ENCODE results near the gene CELF1.

The CELF1 gene

DNA sequence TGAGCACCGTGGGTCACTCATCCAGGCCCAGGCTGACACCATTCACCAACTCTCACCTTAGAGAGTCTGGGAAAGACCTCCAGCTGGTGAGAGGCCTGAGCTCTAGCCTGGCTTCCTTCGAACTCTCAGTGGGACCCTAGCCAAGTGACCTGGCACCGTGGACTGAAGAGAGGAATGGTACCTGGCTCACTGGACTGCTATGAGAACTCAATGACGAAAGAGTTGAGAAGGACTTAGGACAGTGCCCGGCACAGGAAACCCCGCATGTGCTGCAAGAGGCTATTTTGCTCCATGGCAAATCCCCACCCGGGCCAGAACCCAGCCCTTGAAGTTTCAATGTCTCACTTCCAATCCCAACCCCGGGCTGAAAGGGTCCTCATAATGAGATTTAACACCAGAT is 103.4 kb downstream of the CELF1 start:
- no peak for DNase-seq (ENCODE audit: low read depth)
- TF ChIP-seq, protein P1, sequence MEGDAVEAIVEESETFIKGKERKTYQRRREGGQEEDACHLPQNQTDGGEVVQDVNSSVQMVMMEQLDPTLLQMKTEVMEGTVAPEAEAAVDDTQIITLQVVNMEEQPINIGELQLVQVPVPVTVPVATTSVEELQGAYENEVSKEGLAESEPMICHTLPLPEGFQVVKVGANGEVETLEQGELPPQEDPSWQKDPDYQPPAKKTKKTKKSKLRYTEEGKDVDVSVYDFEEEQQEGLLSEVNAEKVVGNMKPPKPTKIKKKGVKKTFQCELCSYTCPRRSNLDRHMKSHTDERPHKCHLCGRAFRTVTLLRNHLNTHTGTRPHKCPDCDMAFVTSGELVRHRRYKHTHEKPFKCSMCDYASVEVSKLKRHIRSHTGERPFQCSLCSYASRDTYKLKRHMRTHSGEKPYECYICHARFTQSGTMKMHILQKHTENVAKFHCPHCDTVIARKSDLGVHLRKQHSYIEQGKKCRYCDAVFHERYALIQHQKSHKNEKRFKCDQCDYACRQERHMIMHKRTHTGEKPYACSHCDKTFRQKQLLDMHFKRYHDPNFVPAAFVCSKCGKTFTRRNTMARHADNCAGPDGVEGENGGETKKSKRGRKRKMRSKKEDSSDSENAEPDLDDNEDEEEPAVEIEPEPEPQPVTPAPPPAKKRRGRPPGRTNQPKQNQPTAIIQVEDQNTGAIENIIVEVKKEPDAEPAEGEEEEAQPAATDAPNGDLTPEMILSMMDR (IDR thresholded peaks at IDR 0.05; ENCODE audit: control insufficient read depth, insufficient read depth, low read depth, low read length, missing control alignments), result no peak
- no peak overlapping the region for H3K4me3 ChIP-seq (ENCODE audit: control insufficient read depth, low read depth, low read length)

DNA sequence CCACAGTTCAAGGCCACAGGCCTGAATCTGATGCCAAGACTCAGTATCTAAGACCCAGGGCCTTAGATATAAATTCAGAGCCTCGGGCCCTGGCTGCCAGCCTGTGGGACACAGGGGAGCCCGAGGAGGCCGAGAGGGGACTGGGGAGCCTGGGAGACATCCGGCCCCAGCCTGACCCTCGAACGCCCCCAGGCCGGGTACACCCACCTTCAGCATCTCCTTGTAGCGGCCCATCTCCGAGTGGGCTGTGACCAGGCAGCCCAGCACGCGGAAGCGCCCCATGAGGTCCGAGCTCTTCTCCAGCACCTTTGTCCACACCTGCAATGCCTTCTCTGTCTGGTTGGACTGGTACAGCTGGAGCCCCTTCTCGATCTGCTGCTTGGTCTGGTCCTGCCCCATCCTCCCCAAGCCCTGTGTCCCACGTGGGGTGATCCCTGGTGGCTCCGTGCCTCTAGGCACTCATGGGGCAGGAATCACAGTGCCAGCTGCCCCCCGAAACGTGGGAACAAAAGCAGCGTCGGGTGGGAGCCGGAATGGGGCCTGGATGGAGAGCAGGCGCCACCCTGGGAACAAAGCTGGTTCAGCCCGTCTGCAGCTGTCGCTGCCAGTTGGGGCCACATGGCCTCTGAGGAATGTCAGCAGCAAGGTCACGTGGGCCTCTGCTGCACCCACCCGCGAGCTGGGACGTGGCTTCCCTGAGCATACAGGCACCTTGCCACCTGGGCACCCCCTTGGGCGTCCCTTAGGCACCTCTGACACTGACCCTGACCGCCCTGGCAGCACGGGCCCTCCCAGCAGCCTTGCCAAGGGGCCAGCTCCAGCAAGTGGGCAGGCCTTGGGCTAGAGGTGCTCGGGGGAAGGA is 104.1 kb downstream of the CELF1 start, which contains the start of gene RAPSN:
Gene RAPSN (minus strand): TSS at position 571 of the 862 bp plus-strand sequence. CDS start 172 bp downstream, at position 399.
- no peak for DNase-seq (ENCODE audit: low read depth)
- TF ChIP-seq, protein P1 (IDR thresholded peaks at IDR 0.05; ENCODE audit: control insufficient read depth, insufficient read depth, low read depth, low read length, missing control alignments), result no peak
- H3K4me3 ChIP-seq (ENCODE audit: control insufficient read depth, low read depth, low read length), result no peak within 1 kb of the TSS

DNA sequence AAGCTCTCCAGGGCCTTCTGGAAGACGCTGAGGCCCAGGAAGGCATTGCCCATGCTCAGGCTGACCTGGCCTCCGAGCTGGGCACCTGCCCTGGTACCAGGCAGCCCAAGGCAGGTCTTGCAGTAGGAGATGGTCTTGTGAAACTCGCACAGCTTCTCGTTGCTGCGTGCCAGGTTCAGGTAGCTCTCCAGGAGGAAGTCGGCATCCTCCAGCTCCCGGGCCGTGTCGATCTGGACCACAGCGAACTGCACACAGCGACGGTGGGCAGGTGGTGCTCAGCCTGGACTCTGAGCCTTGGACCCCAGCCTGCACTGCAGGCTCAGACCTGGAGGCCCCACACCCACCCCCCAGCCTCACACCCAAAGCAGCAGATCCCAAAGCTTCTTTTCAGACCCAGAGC is 105.0 kb downstream of the CELF1 start:
- no peak overlapping the region for H3K4me3 ChIP-seq (ENCODE audit: control insufficient read depth, low read depth, low read length)
- TF ChIP-seq, protein P1 (IDR thresholded peaks at IDR 0.05; ENCODE audit: control insufficient read depth, insufficient read depth, low read depth, low read length, missing control alignments), result no peak
- no peak for DNase-seq (ENCODE audit: low read depth)

DNA sequence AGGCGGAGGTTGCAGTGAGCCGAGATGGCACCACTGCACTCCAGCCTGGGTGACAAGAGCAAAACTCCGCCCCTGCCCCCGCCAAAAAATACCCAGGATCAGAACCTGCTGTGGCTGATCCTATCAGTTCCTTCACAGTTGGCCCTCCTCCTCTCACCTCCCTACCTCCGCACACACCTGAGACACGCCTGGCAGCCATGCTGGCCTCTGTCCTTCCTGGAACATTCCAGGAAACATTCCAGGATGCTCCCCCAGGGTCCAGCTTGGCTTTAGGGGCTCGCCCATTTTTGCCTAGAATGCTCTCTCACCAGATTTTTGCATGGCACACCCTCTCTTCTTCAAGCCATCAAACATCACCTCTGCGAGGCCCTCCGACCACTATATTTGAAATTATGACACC is 106.1 kb downstream of the CELF1 start:
- DNase-seq (ENCODE audit: low read depth), result no peak
- no peak overlapping the region for H3K4me3 ChIP-seq (ENCODE audit: control insufficient read depth, low read depth, low read length)
- TF ChIP-seq, protein P1 (IDR thresholded peaks at IDR 0.05; ENCODE audit: control insufficient read depth, insufficient read depth, low read depth, low read length, missing control alignments), result no peak

DNA sequence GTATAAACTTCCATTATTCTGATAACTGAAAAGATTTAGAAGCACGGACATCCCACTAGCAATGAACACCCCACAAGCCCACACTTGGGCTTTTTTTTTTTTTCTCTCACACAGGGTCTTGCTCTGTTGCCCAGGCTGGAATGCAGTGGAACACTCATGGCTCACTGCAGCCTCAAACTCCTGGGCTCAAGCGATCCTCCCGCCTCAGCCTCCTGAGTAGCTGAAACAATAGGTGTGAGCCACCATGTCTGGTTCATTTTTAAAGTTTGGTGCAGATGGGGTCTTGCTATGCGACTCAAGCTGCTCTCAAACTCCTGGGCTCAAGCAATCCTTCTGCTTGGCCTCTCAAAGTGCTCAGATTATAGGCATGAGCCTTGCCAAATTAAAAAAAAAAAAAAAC is 107.1 kb downstream of the CELF1 start:
- TF ChIP-seq, protein P1 (IDR thresholded peaks at IDR 0.05; ENCODE audit: control insufficient read depth, insufficient read depth, low read depth, low read length, missing control alignments), result no peak
- H3K4me3 ChIP-seq (ENCODE audit: control insufficient read depth, low read depth, low read length), result no peak overlapping the region
- DNase-seq (ENCODE audit: low read depth), result no peak

DNA sequence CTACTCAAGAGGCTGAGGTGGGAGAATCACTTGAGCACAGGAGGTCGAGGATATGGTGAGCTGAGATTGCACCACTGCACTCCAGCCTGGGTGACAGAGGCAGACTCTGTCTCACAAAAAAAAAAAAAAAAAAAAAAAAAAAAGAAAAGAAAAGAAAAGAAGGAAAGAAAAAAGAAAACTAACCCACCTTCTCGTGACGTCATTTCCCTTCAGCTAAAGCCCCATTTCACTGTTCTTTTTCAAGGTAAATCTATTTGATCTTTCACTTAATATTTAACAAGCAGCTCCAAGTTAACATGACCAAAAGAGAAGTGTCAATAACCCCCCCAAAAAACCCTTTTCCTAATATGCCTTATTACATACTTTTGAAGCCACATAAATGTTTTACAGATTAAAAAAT is 109.1 kb downstream of the CELF1 start:
- TF ChIP-seq, protein P1 (IDR thresholded peaks at IDR 0.05; ENCODE audit: control insufficient read depth, insufficient read depth, low read depth, low read length, missing control alignments), result no peak
- no peak for DNase-seq (ENCODE audit: low read depth)
- no peak overlapping the region for H3K4me3 ChIP-seq (ENCODE audit: control insufficient read depth, low read depth, low read length)

Data from AG09309 (cell line).